Stimulated activated CD4-positive, alpha-beta T cell treated with anti-CD3 and anti-CD28 coated beads, Interleukin-2, amount 100 ng/mL, for 24 hours (primary cell): Measurements from ENCODE around the gene EID3.

Experiments used
- DNase-seq, 2 donors: peaks; one replicate each; pipeline ENCODE4 v3.0.0-alpha.2; 2020

EID3 gene

DNA sequence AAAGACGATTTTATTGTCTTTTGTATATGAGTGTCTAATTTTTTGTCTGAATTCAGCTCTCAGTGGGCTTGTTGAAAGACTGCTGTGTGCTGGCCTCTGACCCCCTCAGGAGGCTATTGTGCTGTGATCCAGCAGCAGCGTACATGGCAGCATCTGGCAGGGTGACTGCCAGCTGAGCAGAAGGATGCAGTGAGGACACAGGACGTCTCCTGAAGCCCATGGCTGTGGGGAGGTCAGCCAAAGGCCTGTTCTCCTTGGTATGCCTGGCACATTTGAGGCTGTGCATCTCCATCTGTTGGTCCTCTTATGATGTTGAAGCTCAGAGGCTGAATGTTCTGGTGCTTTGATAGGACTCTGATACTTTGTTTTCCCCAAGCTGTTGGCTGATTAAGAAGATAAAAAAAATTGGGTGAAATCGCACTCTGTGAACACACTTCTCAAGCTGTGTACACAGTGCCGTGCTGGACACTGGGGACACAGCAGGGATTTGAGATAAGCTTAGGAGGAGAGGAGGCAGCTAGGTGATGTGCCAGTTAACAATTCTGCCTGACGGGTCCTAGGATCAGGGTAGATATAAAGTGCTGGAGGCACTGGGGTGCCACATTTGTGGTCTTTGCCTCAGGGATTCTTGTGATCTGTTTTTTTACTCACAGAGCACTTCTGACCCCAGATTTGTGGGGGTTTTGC, 37.5 kb downstream of the EID3 start:
- DNase-seq, result no peak

- no peak for DNase-seq
These were observed 38.6 kb downstream of the EID3 start for GRCh38 chr12:104342147-104342546.

DNA sequence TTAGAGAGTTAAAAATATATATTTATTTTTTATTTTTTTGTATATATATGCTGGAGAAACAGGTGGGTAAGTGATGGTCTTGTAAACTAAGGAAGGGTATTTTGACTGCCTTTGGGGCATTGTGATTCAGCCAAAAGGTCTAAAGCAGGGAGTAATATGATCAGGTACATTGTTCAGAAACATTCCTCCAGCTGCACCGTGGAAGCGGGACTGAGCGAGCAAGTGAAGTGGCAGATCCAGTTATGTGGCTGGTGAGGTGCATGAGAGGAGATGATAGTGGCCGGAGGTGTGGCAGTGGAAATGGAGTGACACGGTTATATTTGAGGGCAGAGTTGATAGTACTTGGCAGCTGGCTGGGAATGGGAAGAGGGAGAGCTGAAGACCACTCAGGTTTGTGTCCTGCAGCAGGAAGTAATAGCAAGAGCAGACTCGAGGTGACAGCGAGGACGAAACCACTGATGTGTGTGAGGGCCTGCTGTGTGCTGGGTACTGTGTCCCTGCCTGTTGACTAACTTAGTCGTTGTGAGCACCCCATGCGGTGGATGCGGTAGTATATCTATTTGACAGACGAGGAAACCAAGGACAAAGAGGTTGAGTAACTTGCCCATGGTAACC, 39.2 kb downstream of the EID3 start:
- DNase-seq, result no peak

- no peak for DNase-seq
These were observed 41.1 kb downstream of the EID3 start for GRCh38 chr12:104344682-104345081.

DNA sequence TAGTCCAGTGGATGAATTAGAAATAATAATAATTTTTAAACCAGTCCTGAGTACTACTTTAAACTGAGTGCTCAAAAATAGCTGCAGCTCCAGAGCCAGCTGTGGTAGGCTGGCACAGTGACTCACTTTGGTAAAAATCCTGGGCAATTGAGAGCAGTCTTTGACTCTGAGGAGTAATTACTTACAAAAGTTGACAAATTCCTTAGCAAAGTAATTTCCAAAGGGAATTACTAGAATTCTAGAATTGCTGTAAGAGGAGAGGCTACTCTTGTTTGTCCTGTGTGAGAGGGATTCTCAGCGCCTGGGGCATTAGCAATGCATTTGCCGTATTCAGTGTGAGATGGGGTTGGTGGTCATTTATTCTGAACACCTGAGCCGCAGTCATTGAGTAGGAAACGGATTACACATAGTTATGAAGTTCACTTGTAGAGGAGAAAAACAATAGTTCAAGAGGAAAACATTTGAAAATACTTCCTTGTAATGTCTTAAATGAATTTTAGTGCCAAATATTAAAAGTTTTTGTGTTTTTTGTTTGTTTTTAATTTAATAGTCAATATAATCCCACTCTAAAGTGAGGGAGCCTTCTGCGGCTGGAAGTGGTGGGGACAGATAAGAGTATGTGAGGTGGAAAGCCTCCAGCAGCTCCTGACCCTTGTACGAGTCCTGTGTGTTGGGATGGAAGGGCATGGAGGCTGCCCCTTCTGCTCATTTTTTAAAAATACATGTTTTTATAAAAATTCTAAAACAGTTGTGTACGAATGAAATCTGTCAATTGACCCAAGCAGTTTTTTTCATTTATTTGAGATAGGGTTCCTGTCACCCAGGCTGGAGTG, 41.9 kb downstream of the EID3 start:
- no peak for DNase-seq

DNA sequence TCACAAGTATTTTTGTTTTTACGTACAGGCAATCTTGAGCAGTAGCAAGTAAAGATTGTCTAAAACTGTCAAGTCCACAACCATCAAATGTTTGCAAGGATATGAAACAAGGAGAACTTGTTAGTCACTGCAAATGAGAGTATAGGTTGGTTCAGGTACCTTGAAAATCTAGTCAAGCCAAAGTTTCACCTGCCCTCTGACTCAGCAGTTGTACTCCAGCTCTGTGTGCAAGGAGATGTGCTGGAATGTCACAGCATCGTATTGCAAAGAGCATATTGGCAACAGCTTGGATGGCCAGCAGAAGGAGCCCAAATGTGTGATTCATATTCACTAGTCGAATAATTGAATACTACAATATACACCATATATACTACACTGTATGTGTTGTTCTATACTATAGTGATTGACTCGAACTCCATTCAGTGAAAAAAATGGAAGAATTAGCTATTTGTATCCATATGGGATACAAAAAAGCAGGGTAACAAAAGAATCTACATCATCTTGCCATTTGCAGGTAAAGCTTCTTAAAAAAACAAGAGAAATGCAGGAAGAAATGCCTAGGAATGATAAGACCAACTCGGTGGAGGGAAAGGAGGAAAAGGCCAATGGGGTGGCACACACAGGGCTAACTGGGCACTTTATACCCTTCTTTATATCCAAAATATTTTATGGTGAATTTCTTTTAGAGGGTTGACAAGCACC, 44.0 kb downstream of the EID3 start:
- no peak for DNase-seq

- no peak for DNase-seq
These were observed 44.9 kb downstream of the EID3 start for GRCh38 chr12:104348283-104348993.

- DNase-seq, result no peak
These were observed 45.5 kb downstream of the EID3 start for GRCh38 chr12:104348994-104349494.

DNA sequence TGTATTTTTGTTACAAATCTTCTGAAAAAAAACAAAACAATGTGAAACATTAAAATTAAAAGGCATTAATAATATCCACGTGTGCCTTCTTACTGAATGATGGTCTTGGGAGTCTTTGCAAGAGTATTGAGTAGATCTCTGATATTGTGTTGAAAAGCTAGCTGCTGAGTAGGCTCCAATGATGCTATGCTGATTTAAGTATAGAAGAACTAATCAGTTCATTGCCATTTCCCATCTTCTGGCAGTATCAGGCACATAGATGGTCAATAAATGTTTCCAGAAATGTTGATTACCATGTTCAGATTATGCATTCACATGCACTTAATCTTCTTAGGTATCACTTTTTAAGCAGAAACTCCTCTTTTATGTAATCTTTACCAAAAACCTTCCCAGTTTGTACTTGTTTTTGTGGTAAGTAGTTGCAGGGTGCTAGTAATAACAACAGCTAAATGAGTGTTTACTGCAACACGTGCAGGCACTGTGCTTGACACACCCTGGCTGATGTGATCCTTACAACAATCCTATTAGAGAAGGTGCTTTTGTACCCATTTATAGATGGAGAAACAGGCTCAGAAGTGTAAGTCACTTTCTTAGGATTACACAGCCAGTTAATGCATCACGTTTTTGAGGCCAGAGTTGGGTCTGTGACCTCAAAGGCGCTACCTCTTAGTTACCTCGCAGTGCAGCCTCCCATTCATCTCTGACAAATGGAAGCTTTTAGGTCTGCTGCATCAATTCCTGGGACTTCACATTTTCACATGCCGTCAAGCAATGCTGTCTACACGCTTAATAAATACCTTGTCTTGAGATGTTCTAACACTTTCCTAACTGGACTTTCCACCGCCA, 46.9 kb downstream of the EID3 start:
- DNase-seq, result no peak

GRCh38 chr12:104351057-104351983, 47.8 kb downstream of the EID3 start:
- no peak for DNase-seq

DNA sequence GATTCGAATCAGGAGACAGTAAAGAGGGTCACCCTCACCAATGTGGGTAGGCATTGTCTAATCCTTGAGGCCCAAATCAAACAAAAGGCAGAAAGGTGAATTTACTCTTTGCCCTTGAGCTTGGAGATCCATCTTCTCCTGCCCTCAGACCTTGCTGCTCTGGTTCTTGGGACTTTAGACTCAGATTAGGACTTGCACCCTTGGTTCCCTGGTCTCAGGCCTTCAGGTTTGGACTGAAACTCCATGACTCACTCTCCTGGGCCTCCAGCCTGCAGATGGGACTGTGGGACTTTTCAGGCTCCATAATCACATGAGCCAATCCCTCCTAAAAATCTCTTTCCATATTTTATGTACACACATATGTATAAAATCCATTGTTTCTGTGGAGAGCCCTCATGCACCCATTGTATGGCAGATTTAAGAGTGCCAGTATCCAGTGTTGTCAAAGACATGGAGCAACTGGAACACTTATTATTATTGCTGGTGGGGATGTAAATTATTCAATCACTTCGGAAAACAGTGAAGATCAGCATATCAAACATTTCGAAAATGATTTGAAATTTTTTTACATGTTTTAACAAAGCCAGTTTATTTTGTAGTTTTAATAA, 48.7 kb downstream of the EID3 start:
- no peak for DNase-seq

- no peak for DNase-seq
These were observed 49.8 kb downstream of the EID3 start for GRCh38 chr12:104353012-104353981.

- DNase-seq, result no peak
These were observed 50.8 kb downstream of the EID3 start for GRCh38 chr12:104354167-104354867.
